IMR-90 (cell line): ENCODE data around the gene AKT3. TPM values are rescaled to one million over a fixed set of nuclear protein-coding genes. Genes with fewer than 3 reads are reported as not detected.

Experiments used
- ATAC-seq: fragments of 200-7000 bp; cut with Tn5 transposase; 2 replicates; pipeline ENCODE4 v1.9.1; 2020; ENCODE audit warnings: low read depth, mild to moderate bottlenecking, moderate library complexity
- BruUV-seq: library from RNA; stranded (reverse); fragments of 400-500 nt; replicated peaks from 2 replicates; lab custom pipeline; 2021; lab: Mats Ljungman, UMichigan
- CTCF ChIA-PET: fragments of 300-600 bp; formaldehyde crosslinking; extraction: SDS; loops from one replicate; lab custom pipeline; 2021; ENCODE audit warnings: antibody characterized with exemption; lab: Yijun Ruan, JAX
- POLR2A ChIA-PET: fragments of 300-600 bp; sonication (Branson Sonifier 250); formaldehyde crosslinking; loops from one replicate; lab custom pipeline; 2022; ENCODE audit warnings: antibody characterized with exemption; ENCODE audit not compliant: unreplicated experiment; lab: Charles Lee
- DNase-seq: peaks from one replicate; pipeline ENCODE4 v3.0.0; 2013
- H2AFZ ChIP-seq: replicated peaks from 2 replicates; pipeline ENCODE3; 2013; ENCODE audit warnings: low read length, mild to moderate bottlenecking; ENCODE audit not compliant: poor library complexity
- H2AK5ac ChIP-seq: 2 replicates; pipeline ENCODE4 v1.6.1; 2013; ENCODE audit warnings: low read depth, low read length, inconsistent platforms
- H2AK9ac ChIP-seq: replicated peaks from 2 replicates; pipeline ENCODE3; 2013; ENCODE audit warnings: mild to moderate bottlenecking, low read depth, low read length, moderate library complexity; ENCODE audit not compliant: poor library complexity
- H2BK120ac ChIP-seq: 2 replicates; pipeline ENCODE4 v1.6.1; 2013; ENCODE audit warnings: low read depth, low read length, inconsistent platforms
- H2BK15ac ChIP-seq: 3 replicates; pipeline ENCODE4 v1.6.1; 2013; ENCODE audit warnings: low read depth, low read length, inconsistent platforms
- H2BK20ac ChIP-seq: 2 replicates; pipeline ENCODE4 v1.6.1; 2013; ENCODE audit warnings: low read depth, mild to moderate bottlenecking, inconsistent platforms, low read length, moderate library complexity
- H2BK5ac ChIP-seq: 2 replicates; pipeline ENCODE4 v1.6.1; 2013; ENCODE audit warnings: mild to moderate bottlenecking, low read depth, low read length, inconsistent platforms; ENCODE audit not compliant: poor library complexity, severe bottlenecking
- H3K14ac ChIP-seq: replicated peaks from 2 replicates; pipeline ENCODE4 v1.6.1; 2013; ENCODE audit warnings: low read depth, low read length, inconsistent platforms
- H3K18ac ChIP-seq: 2 replicates; pipeline ENCODE4 v1.6.1; 2013; ENCODE audit warnings: low read depth, low read length, control low read depth
- H3K23ac ChIP-seq: 2 replicates; pipeline ENCODE4 v1.6.1; 2013; ENCODE audit warnings: low read depth, low read length, inconsistent platforms
- H3K27ac ChIP-seq: 2 replicates; pipeline ENCODE4 v1.5.1; 2013; ENCODE audit warnings: mild to moderate bottlenecking, control low read depth, low read length; ENCODE audit not compliant: insufficient read depth
- H3K27me3 ChIP-seq: 2 replicates; pipeline ENCODE4 v1.6.1; 2013; ENCODE audit warnings: low read length; ENCODE audit not compliant: control insufficient read depth, insufficient read depth
- H3K36me3 ChIP-seq: 2 replicates; pipeline ENCODE4 v1.6.1; 2013; ENCODE audit warnings: low read length, mixed read lengths; ENCODE audit not compliant: control insufficient read depth, insufficient read depth
- H3K4ac ChIP-seq: 2 replicates; pipeline ENCODE4 v1.6.1; 2013; ENCODE audit warnings: low read depth, low read length, inconsistent platforms
- H3K4me1 ChIP-seq: 2 replicates; pipeline ENCODE4 v1.6.1; 2013; ENCODE audit warnings: low read length, mixed read lengths; ENCODE audit not compliant: control insufficient read depth, insufficient read depth
- H3K4me2 ChIP-seq: 2 replicates; pipeline ENCODE4 v1.6.1; 2013; ENCODE audit warnings: low read depth, mild to moderate bottlenecking, control low read depth, low read length, moderate library complexity
- H3K4me3 ChIP-seq: 2 replicates; pipeline ENCODE4 v1.5.1; 2013; ENCODE audit warnings: low read depth, mild to moderate bottlenecking, control low read depth, low read length, moderate library complexity; ENCODE audit not compliant: insufficient read depth
- H3K56ac ChIP-seq: 2 replicates; pipeline ENCODE4 v1.6.1; 2013; ENCODE audit warnings: low read length, inconsistent platforms; ENCODE audit not compliant: insufficient read depth; ENCODE audit errors: extremely low read depth
- H3K79me1 ChIP-seq, 2 experiments: 2 replicates each; pipeline ENCODE4 v1.6.1; 2013; ENCODE audit warnings: low read length in 2 of 2, inconsistent platforms in 1 of 2, low read depth in 1 of 2
- H3K9ac ChIP-seq: 2 replicates; pipeline ENCODE4 v1.6.1; 2013; ENCODE audit warnings: low read depth, low read length, control low read depth
- H3K9me1 ChIP-seq: 2 replicates; pipeline ENCODE4 v1.6.1; 2013; ENCODE audit warnings: low read length, inconsistent platforms; ENCODE audit not compliant: insufficient read depth
- H3K9me3 ChIP-seq: 2 replicates; pipeline ENCODE4 v1.6.1; 2013; ENCODE audit warnings: low read length; ENCODE audit not compliant: control insufficient read depth, insufficient read depth
- H4K20me1 ChIP-seq: 2 replicates; pipeline ENCODE4 v1.6.1; 2013; ENCODE audit warnings: low read length, inconsistent platforms; ENCODE audit not compliant: insufficient read depth
- H4K5ac ChIP-seq: 2 replicates; pipeline ENCODE4 v1.6.1; 2013; ENCODE audit warnings: mild to moderate bottlenecking, low read depth, low read length, control low read depth
- H4K8ac ChIP-seq, 2 experiments: 2 replicates each; pipeline ENCODE4 v1.6.1; 2013; ENCODE audit warnings: low read depth in 2 of 2, low read length in 2 of 2, control low read depth in 1 of 2, inconsistent platforms in 1 of 2
- H4K91ac ChIP-seq: 2 replicates; pipeline ENCODE4 v1.6.1; 2013; ENCODE audit warnings: low read depth, low read length, inconsistent platforms; ENCODE audit not compliant: insufficient read depth
- BHLHE40 ChIP-seq: fragments of 150-350 bp; IDR thresholded peaks from 2 replicates; pipeline ENCODE4 v1.6.1; 2016; ENCODE audit warnings: mild to moderate bottlenecking, low read depth, low read length
- CEBPB ChIP-seq: IDR thresholded peaks from 2 replicates; pipeline ENCODE4 v1.6.1; 2012; ENCODE audit warnings: low read depth, low read length, improper control_type of control experiment
- CHD1 ChIP-seq: IDR thresholded peaks from 2 replicates; pipeline ENCODE4 v1.6.1; 2012; ENCODE audit warnings: low read depth, low read length, improper control_type of control experiment
- FOS ChIP-seq: fragments of 150-350 bp; IDR thresholded peaks from 2 replicates; pipeline ENCODE4 v1.6.1; 2016; ENCODE audit warnings: low read depth, low read length
- MAFK ChIP-seq: IDR thresholded peaks from 2 replicates; pipeline ENCODE4 v1.6.1; 2012; ENCODE audit warnings: low read depth, low read length, improper control_type of control experiment
- MAZ ChIP-seq: IDR thresholded peaks from 2 replicates; pipeline ENCODE4 v1.6.1; 2012; ENCODE audit warnings: low read depth, mild to moderate bottlenecking, low read length, improper control_type of control experiment, moderate library complexity, borderline replicate concordance
- MXI1 ChIP-seq: IDR thresholded peaks from 2 replicates; pipeline ENCODE4 v1.6.1; 2012; ENCODE audit warnings: low read depth, mild to moderate bottlenecking, low read length, moderate library complexity, borderline replicate concordance
- NFE2L2 ChIP-seq: fragments of 150-350 bp; IDR thresholded peaks from 2 replicates; pipeline ENCODE4 v1.6.1; 2016; ENCODE audit warnings: low read depth, mild to moderate bottlenecking, low read length
- RAD21 ChIP-seq: IDR thresholded peaks from 2 replicates; pipeline ENCODE4 v1.6.1; 2012; ENCODE audit warnings: low read length, improper control_type of control experiment
- RCOR1 ChIP-seq: IDR thresholded peaks from 2 replicates; pipeline ENCODE4 v1.6.1; 2012; ENCODE audit warnings: mild to moderate bottlenecking, low read length, improper control_type of control experiment; ENCODE audit not compliant: insufficient replicate concordance
- RFX5 ChIP-seq: IDR thresholded peaks from 2 replicates; pipeline ENCODE4 v1.8.0; 2012; ENCODE audit warnings: low read depth, mild to moderate bottlenecking, low read length, moderate library complexity
- SMC3 ChIP-seq: fragments of 150-350 bp; IDR thresholded peaks from 2 replicates; pipeline ENCODE4 v1.6.1; 2016; ENCODE audit warnings: low read depth, mild to moderate bottlenecking, antibody characterized with exemption, low read length, moderate library complexity
- USF2 ChIP-seq: fragments of 150-350 bp; IDR thresholded peaks from 2 replicates; pipeline ENCODE4 v1.6.1; 2017; ENCODE audit warnings: mild to moderate bottlenecking, antibody characterized with exemption, low read length, low read depth
- WGBS, 2 experiments: methylation state at CpG; one replicate each; pipeline versions ENCODE4 v1.1.5 to v1.1.7; 2013; ENCODE audit warnings: missing lambda C conversion rate in 2 of 2; ENCODE audit not compliant: insufficient read length in 1 of 2; ENCODE audit errors: extremely low coverage in 2 of 2; 5-methylcytosine and 5-hydroxymethylcytosine counted together
- dilution Hi-C: fragments of 300-500 bp; cut with HindIII; formaldehyde crosslinking; loops from one replicate; pipeline ENCODE4 v1.14.3; 2018; ENCODE audit warnings: low sequenced_read_pairs; ENCODE audit not compliant: unreplicated experiment
- in situ Hi-C: fragments of 300-500 bp; cut with MboI; formaldehyde crosslinking; loops from 3 replicates; pipeline ENCODE4 v1.14.3; 2019; ENCODE audit warnings: low sequenced_read_pairs, inconsistent platforms, mixed read lengths
- intact Hi-C: fragments of 100-400 bp; cut with micrococcal nuclease; formaldehyde crosslinking; loops from 2 replicates; pipeline ENCODE4 v1.10.0; 2022
- polyA plus RNA-seq, 3 experiments: library from polyadenylated mRNA; depleted of rRNA; stranded (reverse); fragments of >200 nt; gene quantifications; 2 replicates each; pipeline ENCODE4 v1.2.3, GENCODE V29; 2012; ENCODE audit warnings: low replicate concordance in 1 of 3
- total RNA-seq: library from RNA; depleted of rRNA; stranded (reverse); fragments of >200 nt; gene quantifications from 2 replicates; pipeline ENCODE4 v1.2.3, GENCODE V29; 2012

The AKT3 gene
- total and polyA plus RNA-seq, 2 of the 4 experiments (the other 2 are of a cell fraction) = 15.2 to 19.4 TPM

DNA sequence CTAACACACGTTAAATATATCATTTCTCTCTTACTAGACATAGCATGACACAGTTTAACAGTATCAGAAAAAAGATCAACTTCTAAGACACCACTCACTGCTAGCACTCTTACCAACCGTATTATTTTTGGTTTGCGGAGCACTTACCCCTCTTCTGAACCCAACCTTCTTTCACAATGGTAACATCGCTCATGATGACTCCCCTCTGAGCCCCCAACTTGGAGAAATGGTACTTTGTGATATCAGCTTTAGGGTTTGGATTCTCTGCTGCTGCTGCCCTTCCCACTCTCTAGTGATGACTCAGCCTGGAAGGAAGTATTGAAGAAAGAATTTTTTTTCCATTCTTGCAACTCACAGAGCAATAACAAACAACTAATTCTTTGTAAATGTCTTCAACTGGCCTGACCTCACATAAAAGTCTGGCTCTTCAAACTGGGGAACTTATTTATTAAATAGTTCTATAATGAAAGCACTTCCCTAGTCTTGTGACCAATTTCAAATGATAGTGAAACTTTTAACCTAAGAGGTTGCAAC is 7.0 kb downstream of the AKT3 start (continued):
- 0 out of 2 replicates have a peak, but pooled peaks have one; percentile 3 for TF ChIP-seq MAFK

DNA sequence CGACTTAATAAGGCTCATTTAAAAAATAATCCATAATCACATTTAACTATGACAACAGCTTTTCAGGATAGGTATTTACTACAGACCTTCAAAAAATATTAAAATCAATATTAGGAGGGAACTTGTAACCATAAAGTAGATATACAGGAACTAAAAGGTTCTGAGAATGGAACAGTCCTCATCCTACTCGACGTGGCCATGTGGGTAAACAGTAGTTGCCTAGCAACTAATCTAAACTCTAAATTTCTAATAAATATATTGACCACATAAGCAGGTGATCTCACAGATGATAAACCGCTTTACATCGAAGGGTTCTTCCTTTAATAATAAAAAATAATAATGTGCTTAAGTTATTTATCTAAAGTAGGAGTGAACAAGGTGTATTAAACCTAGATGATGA is 7.9 kb downstream of the AKT3 start:
- in situ Hi-C loops = loop anchor here (10.0 kb wide), 1 partner anchor 433 kb away; no protein-coding TSS in a partner anchor
- ChIA-PET CTCF (no interaction called here), POLR2A (no interaction called here)
- Histone ChIP-seq H3K4me1 (peaks cover 5% of the 10 kb centered on the region; the same call in 1 of the 2 replicates), H3K23ac (no peak overlapping the region), H4K8ac (no peak overlapping the region), H2BK120ac (no peak overlapping the region), H3K56ac (no peak overlapping the region), H3K4ac (no peak overlapping the region), H4K91ac (no peak overlapping the region), H2BK15ac (no peak overlapping the region; the same call in 2 of the 3 replicates), H3K27ac (no peak overlapping the region), H3K18ac (no peak overlapping the region; the same call in 1 of the 2 replicates), H3K9me1 (no peaks in the 10 kb centered on the region), H2BK20ac (no peak overlapping the region), H3K27me3 (no peaks in the 10 kb centered on the region), H4K5ac (no peak overlapping the region), H3K9me3 (no peaks in the 10 kb centered on the region), H2BK5ac (no peak overlapping the region), H3K79me1 (peaks cover 3 to 40% of the 10 kb centered on the region in 2 experiments), H3K4me3 (no peak overlapping the region), H3K14ac (no peak overlapping the region), H3K4me2 (no peak overlapping the region), H3K9ac (no peak overlapping the region), H2AFZ (no peak overlapping the region), H2AK5ac (no peak overlapping the region), H2AK9ac (no peak overlapping the region), H3K36me3 (no peaks in the 10 kb centered on the region), H4K20me1 (peaks cover 17% of the 10 kb centered on the region)
- TF ChIP-seq USF2 (no peak), CEBPB (no peak), SMC3 (no peak), MXI1 (no peak), RFX5 (no peak), MAZ (no peak), CHD1 (no peak), NFE2L2 (no peak), RCOR1 (no peak), BHLHE40 (no peak), RAD21 (no peak), FOS (no peak), MAFK (no peak)
- intact Hi-C loops = loop anchor here (2.0 to 5.0 kb wide), 2 partner anchors 45 to 431 kb away; no protein-coding TSS in a partner anchor
- DNase-seq = no peak
- no TSS peak for BruUV-seq
- WGBS, 2 experiments = no CpG with 5 or more reads among the region's 5 CpGs
- dilution Hi-C loops = no loop called here
- ATAC-seq = no peak
